Measurements from ENCODE around the gene ABCA2. TPM values are rescaled to one million over a fixed set of nuclear protein-coding genes. Genes with fewer than 3 reads are reported as not detected.

Gene ABCA2
- polyA plus RNA-seq, 1 of the 3 experiments (the other 2 are of a cell fraction), result 34.7 TPM

DNA sequence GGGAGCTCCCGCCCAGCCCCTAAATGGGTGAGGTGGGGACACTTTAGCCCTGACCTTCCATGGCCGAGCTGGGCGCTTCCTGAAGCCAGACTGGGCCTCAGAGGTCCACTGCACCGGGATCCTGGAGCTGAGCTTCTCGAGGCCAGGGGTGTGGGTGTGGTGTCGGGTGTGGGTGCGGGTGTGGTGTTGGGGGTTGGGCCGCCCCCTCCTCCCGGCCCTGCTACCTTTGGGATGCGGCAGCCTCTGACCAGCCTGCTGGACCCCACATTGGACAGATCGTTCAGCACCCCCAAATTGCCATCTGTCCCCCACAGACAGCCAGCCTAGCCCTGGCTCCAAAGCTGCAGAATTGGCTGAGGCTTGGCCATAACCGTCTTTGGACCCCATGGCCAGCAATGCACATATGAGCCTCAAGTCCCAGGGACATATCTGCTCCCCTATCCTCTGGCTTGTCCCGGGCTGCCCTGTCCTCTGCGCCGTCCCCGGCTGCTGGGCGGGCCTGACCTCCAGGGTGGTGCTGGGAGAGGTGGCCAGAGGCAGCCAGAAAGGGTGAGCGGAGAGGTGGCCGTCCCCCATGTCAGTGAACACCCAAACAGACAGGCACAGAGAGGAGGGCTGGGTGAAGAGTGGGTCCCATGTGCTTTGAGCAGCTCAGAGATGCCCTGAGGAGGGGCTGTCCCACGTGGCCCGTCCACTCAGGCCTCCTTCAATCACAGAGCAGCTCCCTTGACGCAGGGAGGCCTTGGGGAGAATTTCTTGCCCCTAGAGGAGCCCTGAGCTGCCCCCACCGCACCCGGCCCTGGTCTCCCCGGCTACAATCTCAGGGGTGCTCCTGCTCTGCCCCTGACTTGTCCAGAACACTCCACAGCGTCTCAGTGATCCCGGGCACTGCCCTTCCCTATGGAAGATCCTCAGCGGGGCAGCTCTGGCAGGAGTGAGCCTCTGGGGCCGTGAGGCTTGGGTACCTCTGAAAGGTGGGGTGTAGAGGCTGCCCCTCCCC, 54.1 kb downstream of the ABCA2 start:
- no peak for DNase-seq

DNA sequence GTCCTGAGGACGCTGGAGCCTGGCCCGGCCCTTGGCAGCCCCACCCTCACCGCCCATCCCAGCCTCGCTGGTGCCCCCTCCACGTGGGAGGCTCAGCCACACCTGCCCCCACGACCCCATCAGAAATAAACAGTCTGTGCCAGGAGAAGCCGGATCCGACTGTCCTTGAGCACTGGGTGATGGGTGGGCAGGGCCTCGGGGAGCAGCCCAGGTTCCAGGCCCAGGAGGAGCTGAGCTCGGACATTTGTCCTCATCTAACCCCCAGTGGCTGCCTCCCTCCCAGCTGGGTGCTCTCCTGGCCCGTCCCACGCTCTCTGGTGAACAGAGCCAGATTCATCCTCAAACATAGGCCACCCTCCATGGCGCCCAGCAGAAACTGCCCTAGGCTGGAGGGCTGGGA, 55.3 kb downstream of the ABCA2 start:
- no peaks in the 10 kb centered on the region for H3K27me3 ChIP-seq (ENCODE audit: insufficient read depth)
- no peak overlapping the region for H3K4me2 ChIP-seq
- H3K9me2 ChIP-seq, result no peaks in the 10 kb centered on the region
- WGBS (ENCODE audit: low lambda C conversion rate), result 45% methylated on average over 12 of the region's 13 CpGs
- no peak for DNase-seq
- H3K4me1 ChIP-seq (ENCODE audit: control insufficient read depth in 1 of 2, insufficient read depth in 2 of 2, low read depth in 1 of 2, low read length in 1 of 2), result peaks cover 0 to 23% of the 10 kb centered on the region in 2 experiments; a peak in 1 of 4 replicates
- H3K4me3 ChIP-seq (ENCODE audit: low read depth in 2 of 2, low read length in 1 of 2), result no peak overlapping the region
- no peak overlapping the region for H3K27ac ChIP-seq (ENCODE audit: low read depth in 2 of 2, low read length in 1 of 2)
- CTCF ChIA-PET, result interaction anchor here (0.7 to 4.4 kb wide), 3 partner anchors 25 to 63 kb away, joined by 3 to 24 read pairs (median 3); no protein-coding TSS in a partner anchor
- no peaks in the 10 kb centered on the region for H3K79me2 ChIP-seq (ENCODE audit: insufficient read depth)
- H2AFZ ChIP-seq (ENCODE audit: low read depth), result no peak overlapping the region
- H3K9ac ChIP-seq, result no peak overlapping the region
- no peak for TF ChIP-seq RXRA (IDR thresholded peaks at IDR 0.05; ENCODE audit: borderline replicate concordance, low read depth)
- TF ChIP-seq EP300 (IDR thresholded peaks at IDR 0.05; ENCODE audit: borderline replicate concordance in 1 of 2, low read depth in 1 of 2, low read length in 1 of 2), result no peak
- H3K9me3 ChIP-seq, result no peaks in the 10 kb centered on the region
- no peaks in the 10 kb centered on the region for H3K36me3 ChIP-seq (replicated peaks in 1 of 2; ENCODE audit: control insufficient read depth in 1 of 2, insufficient read depth in 2 of 2, low read length in 1 of 2)
- H4K20me1 ChIP-seq (ENCODE audit: insufficient read depth), result no peaks in the 10 kb centered on the region
- POLR2A ChIA-PET, result interaction anchor here (1.5 kb wide), 1 partner anchor 22 kb away, joined by 4 read pairs; no protein-coding TSS in a partner anchor
- no peaks in the 10 kb centered on the region for H3F3A ChIP-seq (replicated peaks; ENCODE audit: insufficient read depth)

More for the DNA sequence above, 54.1 kb downstream of the ABCA2 start:
- no peaks in the 10 kb centered on the region for H3K27me3 ChIP-seq (ENCODE audit: insufficient read depth)
- TF ChIP-seq, protein P1, sequence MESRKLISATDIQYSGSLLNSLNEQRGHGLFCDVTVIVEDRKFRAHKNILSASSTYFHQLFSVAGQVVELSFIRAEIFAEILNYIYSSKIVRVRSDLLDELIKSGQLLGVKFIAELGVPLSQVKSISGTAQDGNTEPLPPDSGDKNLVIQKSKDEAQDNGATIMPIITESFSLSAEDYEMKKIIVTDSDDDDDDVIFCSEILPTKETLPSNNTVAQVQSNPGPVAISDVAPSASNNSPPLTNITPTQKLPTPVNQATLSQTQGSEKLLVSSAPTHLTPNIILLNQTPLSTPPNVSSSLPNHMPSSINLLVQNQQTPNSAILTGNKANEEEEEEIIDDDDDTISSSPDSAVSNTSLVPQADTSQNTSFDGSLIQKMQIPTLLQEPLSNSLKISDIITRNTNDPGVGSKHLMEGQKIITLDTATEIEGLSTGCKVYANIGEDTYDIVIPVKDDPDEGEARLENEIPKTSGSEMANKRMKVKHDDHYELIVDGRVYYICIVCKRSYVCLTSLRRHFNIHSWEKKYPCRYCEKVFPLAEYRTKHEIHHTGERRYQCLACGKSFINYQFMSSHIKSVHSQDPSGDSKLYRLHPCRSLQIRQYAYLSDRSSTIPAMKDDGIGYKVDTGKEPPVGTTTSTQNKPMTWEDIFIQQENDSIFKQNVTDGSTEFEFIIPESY (IDR thresholded peaks at IDR 0.05; ENCODE audit: borderline replicate concordance, low read depth), result no peak
- TF ChIP-seq SIN3A (IDR thresholded peaks at IDR 0.05; ENCODE audit: borderline replicate concordance, low read depth, low read length), result no peak
- TF ChIP-seq EP300 (IDR thresholded peaks at IDR 0.05; ENCODE audit: borderline replicate concordance in 1 of 2, low read depth in 1 of 2, low read length in 1 of 2), result no peak
- TF ChIP-seq RFX5 (IDR thresholded peaks at IDR 0.05; ENCODE audit: low read length), result no peak
- no peak for TF ChIP-seq FOXJ3 (CRISPR knock-in tag; IDR thresholded peaks at IDR 0.05)
- no peak for TF ChIP-seq JUND (IDR thresholded peaks at IDR 0.05)
- no peak for TF ChIP-seq SMC3 (IDR thresholded peaks at IDR 0.05; ENCODE audit: low read depth, low read length)
- TF ChIP-seq NRF1 (IDR thresholded peaks at IDR 0.05; ENCODE audit: low read depth, low read length), result no peak
- TF ChIP-seq, protein P2, sequence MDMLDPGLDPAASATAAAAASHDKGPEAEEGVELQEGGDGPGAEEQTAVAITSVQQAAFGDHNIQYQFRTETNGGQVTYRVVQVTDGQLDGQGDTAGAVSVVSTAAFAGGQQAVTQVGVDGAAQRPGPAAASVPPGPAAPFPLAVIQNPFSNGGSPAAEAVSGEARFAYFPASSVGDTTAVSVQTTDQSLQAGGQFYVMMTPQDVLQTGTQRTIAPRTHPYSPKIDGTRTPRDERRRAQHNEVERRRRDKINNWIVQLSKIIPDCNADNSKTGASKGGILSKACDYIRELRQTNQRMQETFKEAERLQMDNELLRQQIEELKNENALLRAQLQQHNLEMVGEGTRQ (IDR thresholded peaks at IDR 0.05; ENCODE audit: borderline replicate concordance, low read depth, low read length), result no peak
- TF ChIP-seq MEF2A (IDR thresholded peaks at IDR 0.05; ENCODE audit: borderline replicate concordance, low read depth), result no peak
- no peak for TF ChIP-seq TEAD4 (IDR thresholded peaks at IDR 0.05; ENCODE audit: borderline replicate concordance, insufficient read depth)
- TF ChIP-seq RAD21 (IDR thresholded peaks at IDR 0.05; ENCODE audit: low read length), result no peak
- no peak for TF ChIP-seq RXRA (IDR thresholded peaks at IDR 0.05; ENCODE audit: borderline replicate concordance, low read depth)
- H3K79me2 ChIP-seq (ENCODE audit: insufficient read depth), result no peaks in the 10 kb centered on the region
- no peaks in the 10 kb centered on the region for H3K36me3 ChIP-seq (replicated peaks in 1 of 2; ENCODE audit: control insufficient read depth in 1 of 2, insufficient read depth in 2 of 2, low read length in 1 of 2)
- no peak overlapping the region for H2AFZ ChIP-seq (ENCODE audit: low read depth)
- H3F3A ChIP-seq (replicated peaks; ENCODE audit: insufficient read depth), result no peaks in the 10 kb centered on the region
- H3K27ac ChIP-seq (ENCODE audit: low read depth in 2 of 2, low read length in 1 of 2), result no peak overlapping the region
- H3K9ac ChIP-seq, result no peak overlapping the region
- ChIA-PET POLR2A (interaction anchor here (1.5 kb wide), 1 partner anchor 23 kb away, joined by 4 read pairs; no protein-coding TSS in a partner anchor), CTCF (interaction anchor here (0.7 to 4.4 kb wide), 2 partner anchors 26 to 61 kb away, joined by 3 to 24 read pairs; no protein-coding TSS in a partner anchor)
- no peak overlapping the region for H3K4me3 ChIP-seq (ENCODE audit: low read depth in 2 of 2, low read length in 1 of 2)
- peaks cover 0 to 25% of the 10 kb centered on the region in 2 experiments; a peak in 1 of 4 replicates for H3K4me1 ChIP-seq (ENCODE audit: control insufficient read depth in 1 of 2, insufficient read depth in 2 of 2, low read depth in 1 of 2, low read length in 1 of 2)
- no peaks in the 10 kb centered on the region for H4K20me1 ChIP-seq (ENCODE audit: insufficient read depth)
- WGBS (ENCODE audit: low lambda C conversion rate), result 81% methylated on average over 14 of the region's 29 CpGs
- H3K4me2 ChIP-seq, result no peak overlapping the region
- H3K9me2 ChIP-seq, result no peaks in the 10 kb centered on the region
- H3K9me3 ChIP-seq, result no peaks in the 10 kb centered on the region

Measured in SK-N-SH (cell line).